Natural killer cell treated with Interleukin-12 subunit alpha and Interleukin-12 subunit beta and Interleukin-15 and Interleukin-18, amount 100 ng/mL, for 72 hours (primary cell): ENCODE measurements around the gene OLFML2B. TPM values are rescaled to one million over a fixed set of nuclear protein-coding genes. Genes with fewer than 3 reads are reported as not detected.
"Not testable (repeated sequence)": the region's sequence is repeated elsewhere in the genome, so short reads cannot be mapped to it uniquely, and the experiment has no call there.

Experiments used
- ATAC-seq, 2 donors: fragments of 150-1000 bp; cut with Tn5 transposase in 1 of 2; sonication (Bioruptor Pico), chemical (Tn5 transposase) in 1 of 2; 2 replicates each; pipeline ENCODE4 v1.10.0; 2021
- DNase-seq: peaks from one replicate; pipeline ENCODE4 v3.0.0; 2022; ENCODE audit warnings: low spot score
- H3K27ac Mint-ChIP-seq, 2 donors: 1 replicate in 1 of 2; 2 replicates in 1 of 2; pipeline ENCODE4 v1.8.0; 2022; ENCODE audit warnings: mixed read lengths in 2 of 2, mild to moderate bottlenecking in 1 of 2, moderate library complexity in 1 of 2
- H3K27me3 Mint-ChIP-seq, 2 donors: 1 replicate in 1 of 2; 2 replicates in 1 of 2; pipeline ENCODE4 v1.8.0; 2022; ENCODE audit warnings: mixed read lengths in 2 of 2
- H3K36me3 Mint-ChIP-seq: one replicate; pipeline ENCODE4 v1.8.0; 2022; ENCODE audit warnings: mixed read lengths
- H3K4me1 Mint-ChIP-seq, 2 donors: 1 replicate in 1 of 2; 2 replicates in 1 of 2; pipeline ENCODE4 v1.8.0; 2022; ENCODE audit warnings: low read depth in 2 of 2, mixed read lengths in 2 of 2, mild to moderate bottlenecking in 1 of 2
- H3K4me3 Mint-ChIP-seq: one replicate; pipeline ENCODE4 v1.8.0; 2022; ENCODE audit warnings: mixed read lengths
- H3K9me3 Mint-ChIP-seq: 2 replicates; pipeline ENCODE4 v1.8.0; 2022; ENCODE audit warnings: mixed read lengths
- total RNA-seq, 2 donors: library from RNA; stranded (reverse); gene quantifications; one replicate each; pipeline ENCODE4 v1.2.3, GENCODE V29; 2022

The OLFML2B gene
- total RNA-seq, 2 donors from 2014 or later, result not detected

DNA sequence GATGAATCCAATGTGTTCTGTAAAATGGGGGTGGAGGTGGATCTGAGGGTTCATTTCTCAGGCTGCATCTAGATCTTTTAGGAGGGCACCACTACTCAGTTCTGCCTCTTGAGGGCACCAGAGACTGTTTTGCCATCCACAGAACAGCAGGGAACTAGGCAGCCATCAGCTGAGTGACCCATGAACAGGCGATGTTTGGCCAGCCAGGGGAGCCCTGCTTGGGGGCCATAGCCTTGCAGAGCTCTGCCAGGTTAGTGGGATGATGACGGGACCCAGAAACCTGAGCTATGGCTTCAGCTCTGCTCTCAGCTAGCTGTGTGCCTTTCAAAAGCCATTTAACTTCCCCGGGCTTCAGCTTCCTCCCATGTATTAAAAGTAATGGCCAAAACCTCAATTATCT, 32.4 kb upstream of the OLFML2B start:
- Mint-ChIP-seq H3K27me3 (peaks cover 17 to 24% of the 10 kb centered on the region in 2 donors), H3K4me3 (no peak overlapping the region), H3K36me3 (no peaks in the 10 kb centered on the region), H3K4me1 (no peaks in the 10 kb centered on the region), H3K27ac (no peak overlapping the region), H3K9me3 (no peaks in the 10 kb centered on the region)
- ATAC-seq, result peak; percentile 58 to 80
- no peak for DNase-seq

DNA sequence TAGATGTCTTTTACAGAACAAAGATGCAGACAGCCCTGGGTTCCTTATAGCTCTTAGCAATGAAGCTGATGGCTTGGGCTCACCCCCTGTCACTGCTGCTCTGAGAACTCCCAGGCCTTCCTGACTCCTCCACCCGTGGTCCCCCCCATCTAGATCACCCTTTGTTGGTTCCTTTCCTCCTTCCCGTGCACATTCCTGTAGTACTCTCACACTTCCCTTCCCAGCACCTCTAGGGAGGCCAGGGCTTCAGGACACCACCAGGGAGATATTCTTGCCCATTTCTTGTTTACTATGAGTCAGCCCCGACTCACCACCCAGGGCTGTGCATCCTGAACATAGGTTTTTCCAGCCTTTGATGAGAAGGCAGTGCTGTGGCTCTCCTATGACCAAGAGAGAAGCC, 31.4 kb upstream of the OLFML2B start:
- H3K36me3 Mint-ChIP-seq, result no peaks in the 10 kb centered on the region
- no peaks in the 10 kb centered on the region for H3K9me3 Mint-ChIP-seq
- DNase-seq (no peak), ATAC-seq (no peak)
- H3K27me3 Mint-ChIP-seq, result peaks cover 13 to 18% of the 10 kb centered on the region in 2 donors
- H3K4me3 Mint-ChIP-seq, result no peak overlapping the region
- H3K27ac Mint-ChIP-seq, result no peak overlapping the region
- H3K4me1 Mint-ChIP-seq, result no peaks in the 10 kb centered on the region

DNA sequence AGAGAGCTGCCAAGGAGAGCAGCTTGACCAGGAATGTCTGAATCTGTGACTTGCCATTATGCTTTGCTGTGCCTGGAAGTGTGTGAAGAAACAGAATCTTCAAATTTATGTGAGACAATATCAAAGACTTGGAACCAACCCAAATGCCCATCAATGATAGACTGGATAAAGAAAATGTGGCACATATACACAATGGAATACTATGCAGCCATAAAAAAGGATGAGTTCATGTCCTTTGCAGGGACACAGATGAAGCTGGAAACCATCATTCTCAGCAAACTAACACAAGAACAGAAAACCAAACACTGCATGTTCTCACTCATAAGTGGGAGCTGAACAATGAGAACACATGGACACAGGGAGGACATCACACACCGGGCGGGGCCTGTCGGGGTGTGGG, 30.3 kb upstream of the OLFML2B start:
- H3K9me3 Mint-ChIP-seq, ATAC-seq, H3K36me3 Mint-ChIP-seq, H3K4me1 Mint-ChIP-seq, H3K4me3 Mint-ChIP-seq, H3K27ac Mint-ChIP-seq, DNase-seq: not testable (repeated sequence)
- peaks cover 13 to 18% of the 10 kb centered on the region in 2 donors for H3K27me3 Mint-ChIP-seq

- Mint-ChIP-seq H3K4me1 (no peaks in the 10 kb centered on the region), H3K27me3 (peaks cover 12 to 21% of the 10 kb centered on the region in 2 donors), H3K4me3 (no peak overlapping the region), H3K36me3 (no peaks in the 10 kb centered on the region), H3K27ac (no peak overlapping the region), H3K9me3 (no peaks in the 10 kb centered on the region)
- DNase-seq (no peak), ATAC-seq (no peak)
Observed at GRCh38 chr1:162046921-162047320, 23.3 kb upstream of the OLFML2B start.

DNA sequence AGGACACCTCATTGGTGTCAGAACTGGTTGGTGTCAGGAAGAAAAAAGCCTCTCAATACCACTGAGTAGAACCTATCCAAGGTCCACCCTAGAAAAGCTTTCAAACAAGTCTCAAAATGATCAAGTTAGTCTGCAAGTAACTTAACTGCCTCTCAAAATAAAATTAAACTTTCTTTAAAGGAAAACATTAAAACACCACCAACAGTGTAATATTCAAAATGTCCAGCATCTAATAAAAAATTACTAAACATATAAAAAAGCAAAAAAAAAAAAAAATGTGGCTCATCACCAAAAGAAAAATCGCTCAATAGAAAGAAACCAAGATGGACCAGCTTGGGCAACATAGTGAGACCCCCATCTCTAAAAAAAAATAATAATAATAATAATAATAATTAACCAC, 18.7 kb upstream of the OLFML2B start:
- Mint-ChIP-seq H3K9me3 (no peaks in the 10 kb centered on the region), H3K4me3 (no peak overlapping the region), H3K27ac (no peak overlapping the region), H3K4me1 (no peaks in the 10 kb centered on the region), H3K27me3 (peaks cover 17 to 39% of the 10 kb centered on the region in 2 donors), H3K36me3 (no peaks in the 10 kb centered on the region)
- ATAC-seq (no peak), DNase-seq (no peak)

DNA sequence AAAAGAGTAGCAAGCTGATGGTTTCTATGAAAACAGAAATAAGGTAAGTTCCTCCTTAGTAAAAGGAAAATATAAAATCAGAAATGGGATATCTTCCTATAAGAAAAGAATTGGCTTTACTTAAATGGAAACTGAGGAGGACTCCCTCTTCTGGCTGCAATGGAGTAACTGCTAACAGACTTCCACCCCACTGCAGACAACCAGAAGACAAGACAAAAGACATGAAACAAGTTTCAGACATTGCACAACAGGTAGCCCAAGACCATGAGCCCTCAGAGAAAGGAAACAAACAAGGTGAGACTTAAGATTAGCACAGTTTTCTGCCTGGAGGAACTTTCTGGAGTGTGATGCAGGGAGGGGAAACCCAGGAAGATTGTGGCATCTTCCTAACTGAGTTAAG, 17.0 kb upstream of the OLFML2B start:
- ATAC-seq, result no peak
- no peak for DNase-seq
- Mint-ChIP-seq H3K4me3 (no peak overlapping the region), H3K4me1 (no peaks in the 10 kb centered on the region), H3K9me3 (no peaks in the 10 kb centered on the region), H3K27ac (no peak overlapping the region), H3K36me3 (no peaks in the 10 kb centered on the region), H3K27me3 (peaks cover 21 to 43% of the 10 kb centered on the region in 2 donors)

GRCh38 chr1:162040001-162040400, 16.3 kb upstream of the OLFML2B start:
- Mint-ChIP-seq H3K27me3 (peaks cover 21 to 43% of the 10 kb centered on the region in 2 donors), H3K4me1 (no peaks in the 10 kb centered on the region), H3K4me3 (no peak overlapping the region), H3K27ac (no peak overlapping the region), H3K36me3 (no peaks in the 10 kb centered on the region), H3K9me3 (no peaks in the 10 kb centered on the region)
- no peak for ATAC-seq
- no peak for DNase-seq

DNA sequence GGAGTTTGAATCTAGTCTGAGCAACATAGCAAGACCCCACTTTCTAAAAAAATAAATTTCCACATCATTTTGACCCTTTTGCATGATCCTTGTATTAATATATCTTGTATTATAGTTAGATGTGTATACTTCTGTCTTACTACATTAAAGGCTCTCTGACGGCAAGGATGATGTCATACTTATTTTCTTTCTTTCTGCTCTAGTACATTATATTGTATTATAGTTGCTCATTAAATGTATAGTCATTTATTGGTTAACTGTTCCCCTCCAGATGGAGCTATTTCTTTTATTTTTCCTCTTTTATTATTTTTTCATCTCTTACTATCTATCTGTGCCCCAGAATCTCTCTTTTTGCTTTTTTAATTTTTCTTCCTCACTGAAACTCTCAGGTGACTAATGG, 15.0 kb upstream of the OLFML2B start:
- no peak overlapping the region for H3K27ac Mint-ChIP-seq
- no peak for DNase-seq
- ATAC-seq, result no peak
- peaks cover 22 to 50% of the 10 kb centered on the region in 2 donors for H3K27me3 Mint-ChIP-seq
- H3K4me1 Mint-ChIP-seq, result no peaks in the 10 kb centered on the region
- H3K4me3 Mint-ChIP-seq, result no peak overlapping the region
- H3K9me3 Mint-ChIP-seq, result no peaks in the 10 kb centered on the region
- H3K36me3 Mint-ChIP-seq, result no peaks in the 10 kb centered on the region

DNA sequence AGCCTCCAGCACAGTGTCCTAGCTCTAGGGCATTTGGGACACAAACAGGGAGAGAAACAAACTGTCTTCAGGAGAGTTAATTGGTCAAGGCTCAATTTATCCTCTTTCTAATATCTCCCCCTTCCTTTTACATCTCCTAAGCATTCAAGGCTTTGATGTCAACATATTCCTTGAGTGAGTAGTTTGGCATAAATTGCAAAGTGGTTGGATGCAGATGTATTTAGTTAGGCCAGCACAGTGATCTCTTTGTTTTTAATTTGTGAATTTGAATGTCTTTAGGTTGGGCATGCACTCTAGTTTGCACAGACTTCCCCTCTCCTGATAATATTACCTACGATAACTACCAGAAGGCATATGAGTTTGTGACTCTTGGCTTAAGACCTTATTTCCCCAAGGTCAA, 12.5 kb upstream of the OLFML2B start:
- Mint-ChIP-seq H3K9me3 (no peaks in the 10 kb centered on the region), H3K36me3 (no peaks in the 10 kb centered on the region), H3K4me1 (no peaks in the 10 kb centered on the region), H3K27ac (no peak overlapping the region), H3K27me3 (peaks cover 24 to 55% of the 10 kb centered on the region in 2 donors), H3K4me3 (no peak overlapping the region)
- DNase-seq (no peak), ATAC-seq (no peak)

GRCh38 chr1:162035241-162035640, 11.6 kb upstream of the OLFML2B start:
- Mint-ChIP-seq H3K4me3 (no peak overlapping the region), H3K27me3 (peaks cover 26 to 53% of the 10 kb centered on the region in 2 donors)

DNA sequence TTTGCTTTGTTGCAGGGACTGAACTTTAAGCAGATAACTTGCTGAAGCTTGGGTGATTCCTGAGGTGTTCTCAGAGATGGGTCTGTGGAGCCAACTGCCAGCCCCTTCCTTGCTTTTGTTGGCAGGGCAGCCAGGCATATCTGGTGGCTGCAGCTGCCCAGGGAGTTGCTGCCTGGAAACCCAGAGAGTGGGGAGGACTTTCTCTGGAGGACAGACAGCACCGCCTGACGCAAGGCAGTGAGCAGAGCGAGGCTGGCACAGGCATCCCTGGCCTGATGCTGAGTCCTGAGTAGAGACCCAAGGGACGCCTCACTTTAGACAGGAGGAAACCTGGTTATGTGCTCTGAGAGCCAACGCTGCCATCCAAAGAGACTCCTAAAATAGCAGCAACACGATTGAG, 9.8 kb upstream of the OLFML2B start:
- no peak overlapping the region for H3K27ac Mint-ChIP-seq
- DNase-seq (no peak), ATAC-seq (no peak)
- H3K27me3 Mint-ChIP-seq, result peaks cover 30 to 54% of the 10 kb centered on the region in 2 donors
- H3K36me3 Mint-ChIP-seq, result no peaks in the 10 kb centered on the region
- no peaks in the 10 kb centered on the region for H3K4me1 Mint-ChIP-seq
- no peak overlapping the region for H3K4me3 Mint-ChIP-seq
- H3K9me3 Mint-ChIP-seq, result no peaks in the 10 kb centered on the region

More at GRCh38 chr1:162035241-162035640, 11.6 kb upstream of the OLFML2B start:
- H3K36me3 Mint-ChIP-seq, result no peaks in the 10 kb centered on the region
- ATAC-seq (no peak), DNase-seq (no peak)
- no peaks in the 10 kb centered on the region for H3K9me3 Mint-ChIP-seq
- no peak overlapping the region for H3K27ac Mint-ChIP-seq
- no peaks in the 10 kb centered on the region for H3K4me1 Mint-ChIP-seq

GRCh38 chr1:162030759-162031280, 7.2 kb upstream of the OLFML2B start:
- Mint-ChIP-seq H3K27ac (no peak overlapping the region), H3K4me3 (no peak overlapping the region), H3K27me3 (peaks cover 37 to 61% of the 10 kb centered on the region in 2 donors), H3K36me3 (no peaks in the 10 kb centered on the region), H3K4me1 (no peaks in the 10 kb centered on the region), H3K9me3 (no peaks in the 10 kb centered on the region)
- no peak for DNase-seq
- peak in 1 of 2 donors; percentile 29 for ATAC-seq

DNA sequence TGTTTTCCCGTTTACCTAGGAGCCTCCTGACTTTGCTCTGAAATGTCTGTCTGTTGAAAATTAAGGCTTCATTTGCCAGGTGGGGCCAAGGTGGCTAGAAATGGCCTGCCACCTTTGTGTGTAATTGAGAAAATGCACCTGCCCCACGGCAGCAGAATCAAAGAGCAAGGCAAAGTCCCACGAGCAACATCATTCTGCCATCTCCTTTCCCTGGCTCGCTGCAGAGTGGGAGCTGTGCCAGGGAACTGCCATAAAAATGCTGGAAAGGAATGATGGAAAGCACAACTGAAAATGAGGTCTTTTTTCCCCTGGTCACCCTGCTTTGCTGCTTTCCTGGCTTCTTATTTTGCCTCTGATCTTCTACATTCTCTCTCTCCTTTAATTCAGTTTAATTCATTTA, 5.5 kb upstream of the OLFML2B start:
- Mint-ChIP-seq H3K27me3 (peaks cover 46 to 68% of the 10 kb centered on the region in 2 donors), H3K4me1 (peaks cover 4 to 5% of the 10 kb centered on the region in 2 donors), H3K36me3 (no peaks in the 10 kb centered on the region), H3K4me3 (no peak overlapping the region), H3K27ac (no peak overlapping the region), H3K9me3 (no peaks in the 10 kb centered on the region)
- DNase-seq, result no peak
- ATAC-seq, result no peak

GRCh38 chr1:162028726-162029125, 5.1 kb upstream of the OLFML2B start:
- Mint-ChIP-seq H3K27ac (no peak overlapping the region), H3K36me3 (no peaks in the 10 kb centered on the region), H3K9me3 (no peaks in the 10 kb centered on the region), H3K4me3 (no peak overlapping the region), H3K27me3 (peaks cover 43 to 67% of the 10 kb centered on the region in 2 donors), H3K4me1 (peaks cover 7 to 8% of the 10 kb centered on the region in 2 donors)
- DNase-seq (no peak), ATAC-seq (no peak)

DNA sequence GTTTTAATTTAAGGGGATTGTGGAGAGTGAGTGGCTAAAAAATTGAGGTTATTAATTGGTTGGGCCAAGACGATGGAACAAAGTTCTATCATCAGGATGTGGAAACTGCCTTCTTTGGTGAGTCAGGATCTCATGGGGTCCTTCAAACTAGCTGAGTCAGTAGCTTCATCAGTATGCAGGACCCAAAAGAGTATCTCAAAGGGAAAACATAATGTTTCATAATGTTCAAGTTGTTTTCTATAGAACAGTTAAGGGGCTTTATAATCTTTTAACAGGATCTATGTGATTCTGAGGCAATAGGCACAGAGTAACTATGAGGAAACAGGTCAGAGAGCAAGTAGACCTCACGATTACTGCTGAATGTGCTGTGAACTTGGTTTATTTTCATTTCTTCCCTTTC, 3.2 kb upstream of the OLFML2B start:
- H3K27me3 Mint-ChIP-seq, result peaks cover 54 to 78% of the 10 kb centered on the region in 2 donors
- ATAC-seq, result no peak
- peaks cover 15 to 17% of the 10 kb centered on the region in 2 donors for H3K4me1 Mint-ChIP-seq
- no peaks in the 10 kb centered on the region for H3K36me3 Mint-ChIP-seq
- no peak overlapping the region for H3K4me3 Mint-ChIP-seq
- H3K27ac Mint-ChIP-seq, result no peak overlapping the region
- DNase-seq, result no peak
- H3K9me3 Mint-ChIP-seq, result no peaks in the 10 kb centered on the region
